ENCODE data around the gene GABPA.

Gene GABPA

GRCh38 chr21:25813917-25814316, 79.1 kb downstream of the GABPA start:
- DNase-seq, result no peak

GRCh38 chr21:25818121-25818520, 83.3 kb downstream of the GABPA start:
- DNase-seq, result no peak

GRCh38 chr21:25818551-25818950, 83.8 kb downstream of the GABPA start:
- no peak for DNase-seq
